Natural killer cell treated with Interleukin-12 subunit alpha and Interleukin-12 subunit beta and Interleukin-15 and Interleukin-18, amount 100 ng/mL, for 72 hours (primary cell): ENCODE data around the gene LY6G6D. TPM values are rescaled to one million over a fixed set of nuclear protein-coding genes. Genes with fewer than 3 reads are reported as not detected.

ENCODE experiments used
- ATAC-seq, 2 donors: fragments of 150-1000 bp; cut with Tn5 transposase in 1 of 2; sonication (Bioruptor Pico), chemical (Tn5 transposase) in 1 of 2; 2 replicates each; pipeline ENCODE4 v1.10.0; 2021
- DNase-seq: peaks from one replicate; pipeline ENCODE4 v3.0.0; 2022; ENCODE audit warnings: low spot score
- H3K27ac Mint-ChIP-seq, 2 donors: 1 replicate in 1 of 2; 2 replicates in 1 of 2; pipeline ENCODE4 v1.8.0; 2022; ENCODE audit warnings: mixed read lengths in 2 of 2, mild to moderate bottlenecking in 1 of 2, moderate library complexity in 1 of 2
- H3K27me3 Mint-ChIP-seq, 2 donors: 1 replicate in 1 of 2; 2 replicates in 1 of 2; pipeline ENCODE4 v1.8.0; 2022; ENCODE audit warnings: mixed read lengths in 2 of 2
- H3K36me3 Mint-ChIP-seq: one replicate; pipeline ENCODE4 v1.8.0; 2022; ENCODE audit warnings: mixed read lengths
- H3K4me1 Mint-ChIP-seq, 2 donors: 1 replicate in 1 of 2; 2 replicates in 1 of 2; pipeline ENCODE4 v1.8.0; 2022; ENCODE audit warnings: low read depth in 2 of 2, mixed read lengths in 2 of 2, mild to moderate bottlenecking in 1 of 2
- H3K4me3 Mint-ChIP-seq: one replicate; pipeline ENCODE4 v1.8.0; 2022; ENCODE audit warnings: mixed read lengths
- H3K9me3 Mint-ChIP-seq: 2 replicates; pipeline ENCODE4 v1.8.0; 2022; ENCODE audit warnings: mixed read lengths
- total RNA-seq, 2 donors: library from RNA; stranded (reverse); gene quantifications; one replicate each; pipeline ENCODE4 v1.2.3, GENCODE V29; 2022

Gene LY6G6D, protein sequence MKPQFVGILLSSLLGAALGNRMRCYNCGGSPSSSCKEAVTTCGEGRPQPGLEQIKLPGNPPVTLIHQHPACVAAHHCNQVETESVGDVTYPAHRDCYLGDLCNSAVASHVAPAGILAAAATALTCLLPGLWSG
- not detected for total RNA-seq

DNA sequence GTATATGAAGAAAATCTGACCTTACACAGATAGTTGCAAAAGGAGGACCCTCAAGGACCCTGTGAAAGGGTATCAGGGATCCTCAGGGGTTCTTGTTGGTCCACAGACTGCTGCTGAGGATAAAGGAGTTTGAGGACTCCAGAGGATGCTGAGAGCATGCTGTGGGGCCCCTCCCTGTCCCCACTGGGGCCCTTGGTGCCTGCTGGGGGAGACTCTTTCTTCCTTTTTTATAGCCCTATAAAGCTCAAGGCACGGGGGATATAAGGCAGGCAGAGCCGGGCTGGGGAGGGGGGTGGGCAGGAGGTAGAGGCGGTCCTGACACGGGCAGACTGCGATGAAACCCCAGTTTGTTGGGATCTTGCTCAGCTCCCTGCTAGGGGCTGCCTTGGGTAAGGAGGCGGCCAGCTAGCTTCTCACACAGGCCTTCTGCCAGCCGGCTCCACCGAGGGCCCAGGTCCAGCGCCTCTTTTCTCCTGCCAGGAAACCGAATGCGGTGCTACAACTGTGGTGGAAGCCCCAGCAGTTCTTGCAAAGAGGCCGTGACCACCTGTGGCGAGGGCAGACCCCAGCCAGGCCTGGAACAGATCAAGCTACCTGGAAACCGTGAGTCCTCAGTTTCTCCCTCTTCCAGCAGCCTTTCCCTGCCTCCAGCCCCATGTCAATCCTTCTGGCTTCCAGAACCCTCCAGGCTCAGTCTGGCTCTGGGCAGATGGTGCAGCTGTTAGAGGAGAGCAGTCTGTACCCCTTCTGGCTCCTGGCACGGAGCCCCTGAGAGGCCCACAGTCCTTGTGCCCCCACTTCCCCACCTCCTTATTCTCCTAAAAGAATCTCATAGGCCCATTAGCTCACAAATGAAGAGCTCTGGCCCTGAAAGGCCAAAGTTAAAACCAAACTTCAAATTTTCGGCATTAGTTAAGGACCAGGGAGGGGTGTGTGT, at the start of gene LY6G6D:
Gene LY6G6D, plus strand, starts transcription at position 327 of the 937 bp plus-strand sequence. Its CDS starts 8 bp downstream, at position 335.
- no peak for ATAC-seq
- H3K27ac Mint-ChIP-seq, result no peak within 1 kb of the TSS
- no peak within 1 kb of the TSS for H3K4me3 Mint-ChIP-seq

DNA sequence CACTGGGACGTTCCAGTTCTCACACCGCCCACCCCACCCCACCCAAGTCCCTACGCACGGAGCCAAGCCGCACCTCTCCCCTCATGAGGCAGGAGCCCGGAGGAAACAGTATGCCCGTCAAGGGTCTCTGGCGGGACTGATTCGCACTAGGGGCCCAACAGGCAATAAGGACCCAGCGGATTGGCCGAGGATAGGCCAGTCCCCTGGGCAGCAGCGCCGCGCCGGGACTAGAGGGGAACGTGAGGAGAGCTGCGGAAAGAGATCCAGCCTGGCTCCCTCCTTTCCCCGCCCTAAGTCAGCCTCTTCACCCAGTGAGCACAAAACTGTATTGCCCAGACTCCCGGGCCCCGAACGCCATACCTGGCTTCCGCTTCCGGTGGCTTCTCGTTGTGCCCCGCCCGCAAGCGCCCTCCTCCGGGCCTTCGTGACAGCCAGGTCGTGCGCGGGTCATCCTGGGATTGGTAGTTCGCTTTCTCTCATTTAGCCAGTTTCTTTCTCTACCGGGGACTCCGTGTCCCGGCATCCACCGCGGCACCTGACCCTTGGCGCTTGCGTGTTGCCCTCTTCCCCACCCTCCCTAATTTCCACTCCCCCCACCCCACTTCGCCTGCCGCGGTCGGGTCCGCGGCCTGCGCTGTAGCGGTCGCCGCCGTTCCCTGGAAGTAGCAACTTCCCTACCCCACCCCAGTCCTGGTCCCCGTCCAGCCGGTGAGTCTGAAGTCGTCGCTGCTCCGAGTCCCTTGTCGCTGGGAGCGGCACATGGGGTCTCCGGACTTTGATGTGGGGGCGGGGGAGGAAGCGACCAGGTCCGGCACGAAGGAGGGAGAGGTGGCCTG, 49.4 kb upstream of the LY6G6D start, which contains the start of gene CSNK2B:
Gene CSNK2B, plus strand, starts transcription at position 580 of the 836 bp plus-strand sequence. CDS start 752 bp downstream, outside the sequence.
- Mint-ChIP-seq H3K36me3 (peaks cover 30% of the 10 kb centered on the region), H3K9me3 (no peaks in the 10 kb centered on the region), H3K27ac (peak within 1 kb of the TSS; percentile 93 to 99), H3K27me3 (no peaks in the 10 kb centered on the region), H3K4me1 (peaks cover 48 to 49% of the 10 kb centered on the region in 2 donors), H3K4me3 (peak within 1 kb of the TSS; percentile 97)
- peak; percentile 93 to 95 for ATAC-seq
- peak; percentile 99 for DNase-seq

More for the DNA sequence above, at the start of gene LY6G6D:
- peaks cover 12 to 17% of the 10 kb centered on the region in 2 donors for H3K4me1 Mint-ChIP-seq
- no peak for DNase-seq
- no peaks in the 10 kb centered on the region for H3K36me3 Mint-ChIP-seq
- H3K27me3 Mint-ChIP-seq, result peaks cover 0 to 2% of the 10 kb centered on the region in 2 donors
- H3K9me3 Mint-ChIP-seq, result no peaks in the 10 kb centered on the region

DNA sequence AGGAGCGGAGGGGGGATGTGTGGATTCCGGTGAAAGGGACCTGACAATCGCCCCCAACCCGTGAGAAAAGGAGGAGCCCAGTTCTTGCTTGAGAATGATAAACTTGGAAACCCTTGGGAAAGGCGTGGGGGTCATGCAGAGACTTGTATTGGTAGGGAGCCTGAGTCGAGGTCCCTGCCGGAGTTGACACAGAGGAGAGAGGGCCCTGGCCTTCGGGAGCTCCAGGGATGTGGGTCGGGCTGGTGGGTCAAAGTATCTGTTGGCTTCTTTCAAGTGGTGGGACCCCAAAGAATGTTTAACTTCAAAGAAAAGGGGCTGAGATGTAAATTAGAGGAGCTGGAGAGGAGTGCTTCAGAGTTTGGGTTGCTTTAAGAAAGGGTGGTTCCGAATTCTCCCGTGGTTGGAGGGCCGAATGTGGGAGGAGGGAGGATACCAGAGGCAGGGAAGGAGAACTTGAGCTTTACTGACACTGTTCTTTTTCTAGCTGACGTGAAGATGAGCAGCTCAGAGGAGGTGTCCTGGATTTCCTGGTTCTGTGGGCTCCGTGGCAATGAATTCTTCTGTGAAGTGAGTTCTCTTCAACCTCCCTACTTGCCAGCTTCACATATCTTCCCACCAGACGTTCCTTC, 48.7 kb upstream of the LY6G6D start:
- Mint-ChIP-seq H3K4me1 (peaks cover 43 to 48% of the 10 kb centered on the region in 2 donors), H3K36me3 (peaks cover 30% of the 10 kb centered on the region), H3K27ac (peak overlapping the region; percentile 93 to 99), H3K27me3 (no peaks in the 10 kb centered on the region), H3K4me3 (peak overlapping the region; percentile 97), H3K9me3 (no peaks in the 10 kb centered on the region)
- ATAC-seq, result no peak
- no peak for DNase-seq

DNA sequence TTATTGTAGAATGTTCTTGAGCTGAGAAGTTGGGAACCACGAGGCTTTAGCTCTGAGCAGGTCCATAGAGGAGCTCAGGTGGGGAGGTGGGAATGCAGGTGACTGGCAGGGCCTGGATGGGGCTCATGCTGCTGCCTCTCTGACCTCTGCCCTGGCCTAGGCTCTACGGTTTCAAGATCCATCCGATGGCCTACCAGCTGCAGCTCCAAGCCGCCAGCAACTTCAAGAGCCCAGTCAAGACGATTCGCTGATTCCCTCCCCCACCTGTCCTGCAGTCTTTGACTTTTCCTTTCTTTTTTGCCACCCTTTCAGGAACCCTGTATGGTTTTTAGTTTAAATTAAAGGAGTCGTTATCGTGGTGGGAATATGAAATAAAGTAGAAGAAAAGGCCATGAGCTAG, 45.5 kb upstream of the LY6G6D start, which contains the start of gene LY6G5B:
Gene LY6G5B, plus strand, starts transcription at position 301 of the 400 bp plus-strand sequence. CDS start 975 bp downstream, outside the sequence.
- Mint-ChIP-seq H3K27ac (peak within 1 kb of the TSS in 1 of 2 donors; percentile 21), H3K27me3 (no peaks in the 10 kb centered on the region), H3K4me1 (peaks cover 22 to 26% of the 10 kb centered on the region in 2 donors), H3K9me3 (no peaks in the 10 kb centered on the region), H3K4me3 (no peak within 1 kb of the TSS), H3K36me3 (peaks cover 21% of the 10 kb centered on the region)
- DNase-seq (no peak), ATAC-seq (no peak)

DNA sequence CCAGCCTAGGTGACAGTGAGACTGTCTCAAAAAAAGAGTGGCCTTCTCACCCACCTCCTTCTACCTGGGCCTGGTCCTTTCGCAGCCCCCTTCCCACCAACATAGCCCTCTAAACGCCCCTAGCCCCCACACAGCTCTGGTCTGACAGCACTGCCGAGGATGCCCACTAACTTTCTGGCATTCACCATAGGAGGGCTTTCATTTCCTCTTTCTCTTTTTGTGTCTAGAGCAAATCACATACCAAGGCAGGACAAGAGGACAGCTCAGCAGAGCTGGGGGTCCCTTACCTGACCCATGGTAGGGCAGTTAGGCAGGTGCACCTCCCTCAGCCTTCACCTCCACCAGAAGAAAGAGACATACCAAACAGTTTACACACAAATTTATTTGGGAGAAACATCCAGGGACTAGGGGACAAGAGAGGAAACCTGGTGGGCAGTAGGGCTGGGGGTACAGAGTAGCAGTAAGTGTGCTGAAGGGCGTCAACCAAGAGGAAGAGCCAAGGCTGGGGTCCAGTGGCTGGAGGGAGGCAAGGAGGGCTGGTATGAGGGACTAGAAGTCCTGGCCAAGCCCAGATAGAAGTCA, 38.7 kb upstream of the LY6G6D start:
- no peaks in the 10 kb centered on the region for H3K27me3 Mint-ChIP-seq
- H3K27ac Mint-ChIP-seq, result no peak overlapping the region
- no peak for DNase-seq

DNA sequence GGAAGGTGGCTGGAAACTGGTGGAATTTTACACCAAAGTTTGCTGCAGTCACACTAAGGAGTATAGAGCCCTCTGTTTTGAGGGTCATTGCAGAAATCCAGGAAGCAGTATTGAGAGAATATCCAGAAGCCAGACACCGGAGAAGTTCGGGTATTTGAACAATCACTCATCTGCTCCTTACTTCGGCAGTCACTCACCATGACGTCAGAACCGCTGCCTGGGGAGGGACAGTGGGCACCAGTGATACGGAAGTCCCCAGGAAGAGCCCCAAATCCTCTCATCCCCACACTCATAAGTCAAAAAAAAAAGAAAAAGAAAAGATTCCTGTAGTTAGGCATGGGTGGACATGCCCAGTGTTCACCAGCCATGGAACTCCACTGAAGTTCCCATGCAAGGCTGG, 38.2 kb upstream of the LY6G6D start:
- H3K36me3 Mint-ChIP-seq, result peaks cover 5% of the 10 kb centered on the region
- peaks cover 25 to 26% of the 10 kb centered on the region in 2 donors for H3K4me1 Mint-ChIP-seq
- no peak for ATAC-seq
- no peak for DNase-seq
- no peaks in the 10 kb centered on the region for H3K27me3 Mint-ChIP-seq
- no peak overlapping the region for H3K27ac Mint-ChIP-seq
- H3K4me3 Mint-ChIP-seq, result no peak overlapping the region
- H3K9me3 Mint-ChIP-seq, result no peaks in the 10 kb centered on the region

More for the DNA sequence above, 38.7 kb upstream of the LY6G6D start:
- ATAC-seq, result no peak
- Mint-ChIP-seq H3K9me3 (no peaks in the 10 kb centered on the region), H3K4me3 (no peak overlapping the region), H3K4me1 (peaks cover 23% of the 10 kb centered on the region in 2 donors), H3K36me3 (peaks cover 5% of the 10 kb centered on the region)

DNA sequence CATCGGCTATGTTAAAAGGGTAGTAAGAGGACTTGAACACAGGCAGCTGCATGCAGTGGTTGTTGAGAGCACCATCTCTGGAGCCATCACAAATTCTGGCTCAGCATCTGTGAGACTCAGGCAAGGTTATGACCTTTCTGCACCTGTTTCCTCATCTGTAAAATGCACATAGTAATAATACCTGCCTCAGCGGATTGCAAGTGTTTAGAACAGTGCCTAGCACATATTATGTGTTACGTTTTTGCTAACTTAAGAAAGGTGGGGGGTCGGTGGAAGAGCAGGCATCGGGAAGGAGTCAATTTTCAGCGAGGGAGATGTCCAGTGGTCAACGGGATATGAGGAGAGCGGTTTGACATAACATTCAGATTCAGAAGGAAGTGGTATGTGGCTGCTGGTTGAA, 37.2 kb upstream of the LY6G6D start:
- Mint-ChIP-seq H3K27me3 (no peaks in the 10 kb centered on the region), H3K9me3 (no peaks in the 10 kb centered on the region), H3K27ac (no peak overlapping the region), H3K4me1 (peaks cover 25 to 26% of the 10 kb centered on the region in 2 donors), H3K36me3 (no peaks in the 10 kb centered on the region), H3K4me3 (no peak overlapping the region)
- no peak for ATAC-seq
- DNase-seq, result no peak

DNA sequence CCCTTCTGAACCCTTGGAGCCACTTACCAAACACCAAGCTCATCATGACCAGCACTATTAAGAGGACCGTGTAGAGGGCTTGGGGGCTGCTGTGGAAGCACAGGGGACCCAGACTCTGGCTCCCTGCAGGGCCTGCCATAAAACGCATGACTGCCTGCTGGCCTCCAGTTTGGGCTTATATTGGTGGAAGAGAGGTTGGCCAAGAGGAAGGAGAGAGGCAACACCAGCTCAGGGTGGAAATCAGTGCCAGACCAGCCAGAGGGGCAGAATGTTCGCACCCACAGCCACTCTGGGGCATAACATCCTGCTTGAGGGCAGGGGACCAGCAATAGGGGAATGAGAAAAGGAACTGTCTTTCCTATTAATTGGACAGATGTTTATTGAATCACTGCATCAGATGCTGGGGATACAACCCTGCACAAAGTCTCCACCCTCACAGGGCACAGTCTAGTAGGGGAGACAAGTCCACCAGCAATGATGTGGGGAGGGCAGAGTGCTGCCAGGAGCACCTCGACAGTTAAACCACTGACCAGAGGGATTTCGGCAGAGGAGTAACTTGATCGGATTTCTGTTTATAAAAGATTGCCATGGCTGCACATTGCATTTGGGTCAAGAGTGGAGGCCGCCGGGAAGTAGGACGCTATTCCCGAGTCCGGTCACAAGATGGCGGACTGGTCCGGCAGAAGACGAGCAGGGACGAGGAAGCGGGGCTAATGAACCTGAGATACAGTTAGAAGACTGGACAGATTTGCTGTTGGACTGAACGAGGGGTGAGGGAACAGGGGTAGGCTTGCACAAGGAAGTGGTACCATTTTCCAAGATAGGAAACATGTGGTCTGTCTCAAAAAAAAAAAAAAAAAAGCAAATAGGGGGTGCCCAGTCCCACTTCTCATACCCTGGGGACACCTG, 34.7 kb upstream of the LY6G6D start, which contains the start of gene LY6G5C:
Gene LY6G5C, minus strand, starts transcription at position 842 of the 909 bp plus-strand sequence. Its CDS starts 694 bp downstream, at position 148.
- Mint-ChIP-seq H3K9me3 (no peaks in the 10 kb centered on the region), H3K4me1 (peaks cover 26 to 29% of the 10 kb centered on the region in 2 donors), H3K4me3 (peak within 1 kb of the TSS; percentile 85), H3K27me3 (no peaks in the 10 kb centered on the region), H3K27ac (peak within 1 kb of the TSS; percentile 44 to 89), H3K36me3 (no peaks in the 10 kb centered on the region)
- peak; percentile 76 to 85 for ATAC-seq
- DNase-seq, result no peak

DNA sequence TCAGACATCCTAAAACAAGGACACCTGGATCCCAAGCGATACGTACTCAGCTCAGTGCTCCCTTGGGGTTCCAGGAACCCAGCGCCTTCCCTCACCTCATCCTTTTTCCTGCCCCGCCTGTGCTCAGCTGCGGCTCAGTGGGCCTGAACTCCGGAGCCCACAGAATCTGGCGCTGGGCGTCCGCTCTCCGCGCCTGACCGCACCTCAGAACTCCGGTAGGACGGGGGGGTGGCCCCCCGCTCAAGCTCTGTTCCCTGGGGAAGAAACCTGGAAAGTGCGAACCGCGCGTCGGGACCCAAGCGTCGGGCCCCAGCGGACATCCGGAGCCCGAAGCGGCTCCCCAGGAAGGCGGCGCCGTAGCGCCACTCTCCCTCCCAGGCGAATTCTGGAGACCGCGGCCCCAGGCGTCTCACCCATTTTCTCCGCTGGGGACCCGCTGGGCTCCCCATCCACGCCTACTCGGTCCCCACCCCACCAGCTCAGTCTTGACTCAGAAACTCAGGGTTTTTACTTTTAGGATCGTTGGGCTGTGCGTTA, 33.9 kb upstream of the LY6G6D start:
- Mint-ChIP-seq H3K4me1 (peaks cover 26 to 29% of the 10 kb centered on the region in 2 donors), H3K27me3 (no peaks in the 10 kb centered on the region), H3K27ac (peak overlapping the region; percentile 44 to 89), H3K4me3 (peak overlapping the region; percentile 85), H3K36me3 (peaks cover 2% of the 10 kb centered on the region), H3K9me3 (no peaks in the 10 kb centered on the region)
- peak; percentile 70 to 75 for ATAC-seq
- DNase-seq, result no peak

DNA sequence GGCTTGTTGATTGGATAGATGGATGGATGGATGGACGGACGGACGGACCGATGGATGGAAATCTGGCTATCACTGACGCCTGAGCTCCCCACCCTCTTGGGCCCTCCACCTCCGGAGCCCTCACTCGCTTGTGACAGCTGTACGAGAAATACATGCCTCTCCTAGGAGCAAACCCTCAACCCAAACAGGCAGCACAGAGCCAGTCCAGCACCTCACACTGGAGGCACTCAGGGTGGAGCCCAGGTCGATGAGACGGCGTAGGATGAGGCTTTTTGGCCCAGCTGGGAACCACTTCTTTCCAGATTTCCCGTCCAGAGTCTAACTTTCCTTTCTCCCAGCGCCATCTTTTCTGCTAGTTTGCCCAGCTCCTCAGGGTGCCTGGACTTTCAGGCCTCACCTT, 31.6 kb upstream of the LY6G6D start:
- no peaks in the 10 kb centered on the region for H3K9me3 Mint-ChIP-seq
- no peak overlapping the region for H3K27ac Mint-ChIP-seq
- H3K27me3 Mint-ChIP-seq, result no peaks in the 10 kb centered on the region
- H3K4me1 Mint-ChIP-seq, result peaks cover 19 to 22% of the 10 kb centered on the region in 2 donors
- DNase-seq (no peak), ATAC-seq (no peak)
- H3K36me3 Mint-ChIP-seq, result peaks cover 5% of the 10 kb centered on the region
- no peak overlapping the region for H3K4me3 Mint-ChIP-seq

DNA sequence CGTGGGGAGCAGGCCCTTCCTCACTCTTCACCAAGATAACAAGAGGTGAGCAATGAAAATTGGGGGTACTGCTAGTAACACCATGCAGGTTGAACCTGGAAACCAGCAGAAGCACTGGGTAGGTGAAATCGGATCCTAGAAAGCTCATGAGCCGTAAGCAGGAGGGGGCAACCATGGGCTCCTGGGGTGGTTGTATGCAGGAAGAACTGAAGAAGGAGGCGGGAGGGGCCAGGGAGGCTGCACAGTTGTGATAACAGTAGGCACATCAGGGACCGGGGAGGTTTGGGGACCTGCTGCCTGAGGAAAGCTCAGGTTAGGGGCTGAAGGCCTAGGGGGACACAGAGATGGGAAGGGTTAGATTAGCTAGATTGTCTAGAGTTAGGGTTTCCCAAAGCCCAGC, 28.7 kb upstream of the LY6G6D start:
- no peaks in the 10 kb centered on the region for H3K27me3 Mint-ChIP-seq
- no peak overlapping the region for H3K4me3 Mint-ChIP-seq
- H3K27ac Mint-ChIP-seq, result peak overlapping the region in 1 of 2 donors; percentile 33
- H3K9me3 Mint-ChIP-seq, result no peaks in the 10 kb centered on the region
- peaks cover 3 to 11% of the 10 kb centered on the region in 2 donors for H3K4me1 Mint-ChIP-seq
- peaks cover 5% of the 10 kb centered on the region for H3K36me3 Mint-ChIP-seq
- DNase-seq (no peak), ATAC-seq (no peak)
